ENCODE results near the gene ACSL3.

Gene ACSL3

DNA sequence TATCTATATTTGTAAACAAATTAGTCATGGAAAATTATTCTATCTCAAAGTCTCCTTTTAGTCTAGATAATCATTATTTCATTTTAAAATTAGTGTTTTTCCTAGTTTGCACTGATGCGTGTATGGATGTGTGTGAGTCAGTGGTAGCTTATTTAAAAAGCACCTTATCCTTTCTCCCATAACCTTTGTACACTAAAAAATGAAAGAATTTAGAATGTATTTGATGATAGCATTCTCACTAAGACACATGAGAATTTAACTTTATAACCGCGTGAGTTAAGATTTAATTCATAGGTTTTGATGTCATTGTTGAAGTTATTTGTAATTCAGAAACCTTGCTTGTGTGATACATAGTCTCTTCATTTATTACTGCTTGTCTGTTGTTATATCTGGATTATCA is 81.7 kb downstream of the ACSL3 start:
- no peak for DNase-seq (ENCODE audit: low read depth in 2 of 2)

DNA sequence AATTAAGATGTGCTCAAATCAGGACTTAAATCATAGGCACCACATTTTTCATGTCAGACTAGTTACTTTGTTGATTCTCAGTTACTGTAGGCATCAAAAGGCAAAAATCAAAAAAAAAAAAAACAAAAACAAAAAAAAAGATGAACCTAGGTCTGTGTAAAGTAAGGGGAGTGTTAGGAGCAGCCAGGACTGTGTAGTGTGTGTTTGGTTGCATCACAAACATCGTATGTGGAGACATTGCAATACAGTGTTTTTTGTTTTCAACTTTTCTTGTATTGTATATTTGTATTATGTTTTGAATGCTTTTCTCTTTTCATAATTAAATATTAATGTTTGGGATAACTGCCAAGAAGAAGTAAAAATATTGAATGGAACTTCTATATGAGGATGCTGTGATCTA is 82.1 kb downstream of the ACSL3 start:
- DNase-seq (ENCODE audit: low read depth in 2 of 2): no peak

DNA sequence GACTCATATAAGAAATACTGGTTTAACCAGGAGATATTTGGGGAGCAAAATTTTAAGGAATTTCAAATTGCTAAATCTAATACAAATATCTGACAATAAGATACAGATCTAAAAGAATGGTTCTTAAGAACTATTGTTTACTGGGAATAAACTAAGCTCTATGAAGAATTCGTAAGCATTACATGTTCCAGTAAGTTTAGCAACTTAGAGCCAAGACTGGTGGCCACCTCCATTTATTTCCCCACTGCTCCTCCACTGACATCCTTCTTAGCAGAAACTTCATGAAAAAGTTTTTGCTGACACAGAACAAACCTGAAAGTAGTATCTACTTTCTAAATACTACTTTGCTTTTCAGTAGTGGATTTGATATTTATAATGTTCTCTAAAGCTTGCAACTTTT is 83.0 kb downstream of the ACSL3 start:
- no peak for DNase-seq (ENCODE audit: low read depth in 2 of 2)

DNA sequence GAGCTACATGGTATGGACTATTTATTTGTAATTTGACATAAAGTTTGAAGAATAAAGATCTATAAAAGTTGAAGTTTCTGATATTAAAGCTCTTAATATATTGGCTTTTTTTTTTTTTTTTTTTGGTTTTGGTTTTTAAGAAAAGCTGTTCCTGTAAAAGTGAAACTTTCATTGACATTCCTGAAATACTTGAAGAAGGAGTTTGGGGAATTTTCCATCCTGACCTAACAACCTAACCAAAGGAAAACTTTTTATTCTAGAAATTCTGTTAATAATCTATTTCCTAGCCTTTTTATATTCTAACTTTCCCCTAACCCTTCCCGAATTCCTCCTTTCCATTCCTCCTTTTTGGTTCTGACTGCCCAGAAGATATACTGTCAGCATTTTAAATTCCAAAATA is 83.7 kb downstream of the ACSL3 start:
- DNase-seq (ENCODE audit: low read depth in 2 of 2): no peak

DNA sequence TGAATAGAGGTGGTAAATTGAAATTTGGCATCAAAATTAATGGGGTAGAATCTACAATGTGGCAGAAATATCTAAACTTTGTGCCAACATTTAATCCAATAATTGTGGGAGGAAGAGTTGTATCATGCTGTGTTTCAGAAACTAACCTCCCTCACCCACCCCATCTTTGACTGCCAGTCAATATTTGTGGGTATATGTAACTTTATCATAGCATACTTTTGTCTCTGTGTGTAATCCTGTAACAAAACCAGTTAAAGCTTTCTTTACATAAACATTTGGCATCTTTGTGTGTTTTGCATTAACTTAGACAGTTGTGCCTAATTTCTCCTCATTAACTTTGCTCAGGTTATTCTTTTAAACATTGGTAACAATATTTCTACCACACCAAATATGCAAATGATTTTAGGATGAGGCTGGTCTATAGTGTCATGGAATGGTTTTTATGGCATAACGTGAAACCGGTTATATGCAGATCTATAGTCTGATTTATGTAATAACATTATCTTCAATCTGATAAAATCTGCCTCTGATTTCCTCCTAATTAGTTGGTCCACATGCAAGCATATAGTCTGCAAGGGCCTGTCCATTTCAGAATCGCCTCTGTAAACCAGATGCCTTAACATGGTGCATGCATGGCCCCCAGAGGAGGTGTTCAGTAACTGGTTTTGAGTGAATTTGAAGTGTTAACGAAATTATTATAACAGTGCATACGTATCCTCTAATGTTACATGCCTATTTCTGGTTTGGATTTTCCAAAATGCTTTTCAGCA is 84.3 kb downstream of the ACSL3 start:
- no peak for DNase-seq (ENCODE audit: low read depth in 2 of 2)

DNA sequence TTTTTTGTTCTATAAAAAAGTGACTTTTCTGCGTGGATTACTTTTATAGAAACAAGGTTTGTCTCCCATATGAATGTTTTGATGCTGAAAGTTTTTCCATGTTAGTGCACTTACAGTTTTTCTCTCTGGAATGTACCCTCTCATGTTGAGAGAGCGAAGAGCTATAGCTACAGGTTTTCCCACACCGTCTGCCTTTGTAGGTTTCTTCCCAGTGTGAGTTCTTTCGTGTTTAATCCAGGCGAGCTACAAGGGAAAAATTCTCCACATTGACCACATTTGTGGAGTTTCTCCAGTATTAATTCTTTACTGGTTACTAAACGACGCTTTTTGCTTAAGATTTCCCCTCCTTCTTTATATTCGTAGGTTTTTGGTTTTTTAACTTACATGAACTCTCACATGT is 85.1 kb downstream of the ACSL3 start:
- no peak for DNase-seq (ENCODE audit: low read depth in 2 of 2)

DNA sequence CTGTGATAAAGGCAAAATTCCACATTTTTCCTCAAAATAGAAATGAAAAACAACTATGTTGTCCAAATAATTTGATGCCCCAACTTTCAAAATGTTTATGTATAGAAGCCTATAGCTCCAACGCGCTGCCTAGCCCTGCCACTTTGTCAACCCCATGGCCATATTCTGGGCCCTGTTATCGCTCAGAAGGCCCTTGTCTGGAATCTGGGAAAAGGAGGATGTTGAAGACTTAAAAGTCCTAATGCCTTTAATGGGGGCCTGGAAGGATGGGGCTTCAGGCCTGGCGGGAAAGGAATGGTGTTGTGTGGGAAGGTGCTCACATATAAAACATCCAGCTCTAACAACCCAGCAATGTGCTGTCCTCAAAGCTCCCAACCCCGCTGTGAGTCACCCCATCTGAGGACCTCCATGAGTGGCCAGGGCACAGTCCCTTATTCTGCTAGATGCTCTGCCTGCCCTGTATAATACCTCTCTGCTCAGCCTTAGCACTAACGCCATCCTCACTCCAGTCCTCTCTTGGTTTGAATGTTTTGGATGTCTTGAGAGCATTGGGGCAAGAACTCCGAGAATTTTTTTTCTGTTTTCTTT is 86.0 kb downstream of the ACSL3 start:
- DNase-seq (ENCODE audit: low read depth in 2 of 2): no peak

DNA sequence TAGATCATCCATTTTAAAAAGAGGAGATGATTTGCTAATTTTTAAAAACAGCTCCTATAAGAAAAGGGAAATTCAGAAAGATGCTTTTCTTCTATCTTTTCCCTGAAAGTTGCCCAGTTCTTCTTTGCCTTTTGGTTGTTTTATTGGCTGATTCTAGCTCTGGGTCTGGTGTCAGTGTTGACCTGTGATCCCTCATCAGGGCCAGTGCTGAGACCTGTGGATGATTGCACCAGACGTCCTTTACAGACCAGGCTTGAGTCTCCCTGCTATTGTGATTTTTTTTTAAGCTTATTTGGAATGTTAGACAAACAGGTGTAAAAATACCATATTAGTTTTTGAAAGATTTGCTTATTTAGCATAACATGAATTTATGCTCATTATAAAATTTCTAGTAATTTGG is 88.2 kb downstream of the ACSL3 start:
- DNase-seq (ENCODE audit: low read depth in 2 of 2): no peak

DNA sequence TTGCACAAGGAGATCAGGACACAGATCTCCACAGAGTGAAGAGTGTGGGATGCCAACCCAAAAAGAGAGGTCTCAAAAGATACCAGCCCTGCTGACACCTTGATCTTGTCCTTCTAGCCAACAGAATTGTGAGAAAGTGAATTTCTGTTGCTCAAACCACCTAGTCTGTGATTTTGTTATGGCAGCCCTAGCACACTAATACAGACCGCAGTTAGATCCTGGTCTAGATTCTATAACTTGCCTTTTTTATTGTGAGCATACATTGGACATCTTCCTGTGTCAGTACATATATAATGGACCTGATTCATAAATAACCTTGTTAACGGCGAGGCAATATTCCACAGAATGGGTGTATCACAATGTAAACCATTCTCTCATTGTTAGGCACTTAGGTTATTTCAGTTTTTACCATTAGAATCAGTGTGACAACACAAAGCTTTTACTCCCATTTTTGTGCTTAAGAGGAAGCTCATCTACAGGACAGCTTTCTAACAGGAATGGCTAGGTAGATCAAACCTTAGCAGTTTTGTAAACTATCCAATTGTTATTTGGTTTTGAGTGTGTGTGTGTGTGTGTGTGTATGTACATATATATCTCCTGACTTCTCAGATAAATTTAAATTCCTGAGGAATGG is 89.0 kb downstream of the ACSL3 start:
- DNase-seq (ENCODE audit: low read depth in 2 of 2): no peak

DNA sequence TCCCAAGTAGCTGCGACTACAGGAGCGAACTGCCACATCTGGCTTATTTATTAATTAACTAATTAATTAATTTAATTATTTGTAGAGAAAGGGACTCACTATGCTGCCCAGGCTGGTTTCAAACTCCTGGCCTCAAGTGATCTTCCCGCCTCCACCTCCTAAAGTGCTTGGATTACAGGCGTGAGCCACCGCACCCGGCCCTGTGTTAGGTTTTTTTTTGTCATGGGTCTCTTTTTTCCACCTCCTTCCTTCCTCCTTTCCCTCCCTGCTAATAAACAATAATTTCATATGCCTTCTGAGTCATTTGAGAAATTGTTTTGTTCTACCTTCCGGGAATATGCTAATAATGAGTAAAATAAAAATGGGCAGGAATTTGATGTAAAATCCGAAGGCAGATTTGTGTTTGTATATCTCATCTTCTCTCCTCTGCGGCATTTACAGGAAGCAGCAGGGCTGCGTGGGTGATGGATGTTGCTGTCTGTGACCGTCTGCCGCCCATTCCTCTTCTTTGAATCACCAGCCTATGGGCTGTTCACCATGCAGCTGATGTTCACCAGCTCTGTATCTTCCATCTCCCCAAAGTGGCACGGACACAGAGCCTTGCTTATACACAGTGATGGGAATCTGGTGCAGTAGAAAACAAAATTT is 89.9 kb downstream of the ACSL3 start:
- DNase-seq (ENCODE audit: low read depth in 2 of 2): no peak

DNA sequence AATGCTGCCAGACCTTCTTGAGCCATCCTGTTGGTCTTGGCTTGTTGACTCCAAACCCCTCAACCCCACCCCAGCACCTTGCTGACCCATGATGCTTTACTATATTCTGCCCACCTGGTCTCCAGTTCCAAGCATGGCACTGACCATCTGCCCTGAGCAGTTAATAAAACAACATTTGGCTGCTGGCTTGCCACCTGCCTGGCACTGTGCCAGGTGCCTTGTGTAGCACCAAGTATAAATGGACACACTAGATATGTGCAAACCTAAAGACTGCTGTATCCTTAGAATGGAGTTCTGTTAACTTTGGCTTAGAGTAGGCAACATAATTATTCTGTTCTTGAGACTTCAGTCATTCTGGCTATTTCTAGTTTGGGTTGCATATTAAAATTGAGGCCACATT is 91.4 kb downstream of the ACSL3 start:
- no peak for DNase-seq (ENCODE audit: low read depth in 2 of 2)

DNA sequence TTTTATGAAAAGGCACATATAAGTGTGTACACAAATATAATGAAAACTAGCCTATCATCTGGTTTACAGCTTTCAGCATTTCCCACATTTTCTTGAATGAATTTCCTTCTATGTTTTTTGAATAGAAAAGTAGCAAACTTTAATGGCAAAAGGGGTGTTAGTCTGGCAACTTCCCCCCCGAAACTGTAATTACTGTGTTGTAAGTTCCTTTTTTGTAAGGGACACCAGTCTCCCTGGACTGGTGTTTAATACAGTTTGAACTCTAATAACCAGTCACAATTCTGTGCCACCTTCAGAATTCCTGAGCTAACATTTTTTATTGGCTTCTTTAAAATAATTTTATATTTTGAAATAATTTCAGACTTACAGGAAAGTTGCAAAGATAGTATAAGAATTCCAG is 94.2 kb downstream of the ACSL3 start:
- DNase-seq (ENCODE audit: low read depth in 2 of 2): no peak

DNA sequence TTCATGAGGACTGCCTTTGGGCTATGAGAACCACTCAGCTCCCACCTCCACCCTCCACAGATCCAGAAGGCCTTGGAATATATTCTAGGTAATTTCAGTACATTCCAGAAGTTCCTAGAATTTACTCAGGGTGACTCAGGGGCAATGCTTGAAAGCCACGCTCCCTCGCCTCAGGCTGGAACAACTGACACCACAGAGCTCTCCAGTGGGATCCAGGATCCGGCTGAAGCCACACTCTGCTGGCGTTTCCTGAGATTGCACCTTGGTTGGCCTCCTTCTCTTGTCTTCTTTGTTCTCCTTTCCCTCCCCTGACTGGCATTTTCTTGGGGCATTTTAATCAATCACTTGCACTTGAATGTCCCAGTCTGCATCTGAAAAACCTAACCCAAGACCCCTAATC is 98.5 kb downstream of the ACSL3 start:
- DNase-seq (ENCODE audit: low read depth in 2 of 2): no peak

DNA sequence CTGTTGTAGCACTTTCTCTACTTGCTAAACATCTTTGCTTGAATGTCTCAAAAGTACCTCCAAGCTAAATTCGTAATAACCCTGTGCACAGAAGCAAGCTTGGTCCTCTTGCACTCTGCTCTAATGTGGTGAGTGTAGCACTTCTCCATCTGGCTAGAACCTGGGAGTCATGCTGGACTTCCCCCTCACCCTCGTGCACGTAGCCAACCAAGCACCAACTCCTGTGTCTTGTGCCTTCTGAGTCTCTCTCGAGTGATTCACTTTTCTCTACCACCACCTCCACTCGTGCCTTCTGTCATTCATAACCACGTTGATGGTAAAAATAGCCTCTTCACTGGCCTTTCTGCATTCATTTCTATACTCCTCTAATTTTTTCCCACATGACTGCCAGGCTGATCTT is 99.3 kb downstream of the ACSL3 start:
- DNase-seq (ENCODE audit: low read depth in 2 of 2): no peak

DNA sequence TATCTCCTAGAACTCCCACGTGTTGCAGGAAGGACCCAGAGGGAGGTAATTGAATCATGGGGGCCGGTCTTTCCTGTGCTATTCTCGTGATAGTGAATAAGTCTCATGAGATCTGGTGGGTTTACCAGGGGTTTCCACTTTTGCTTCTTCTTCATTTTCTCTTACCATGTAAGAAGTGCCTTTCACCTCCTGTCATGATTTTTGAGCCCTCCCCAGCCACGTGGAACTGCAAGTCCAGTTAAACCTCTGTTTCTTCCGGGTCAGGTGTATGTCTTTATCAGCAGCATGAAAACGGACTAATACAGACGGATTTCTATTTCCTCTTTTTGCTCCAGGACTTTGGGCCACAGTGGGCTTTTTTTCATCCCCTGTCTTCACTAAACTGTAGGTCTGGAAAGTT is 102.8 kb downstream of the ACSL3 start:
- no peak for DNase-seq (ENCODE audit: low read depth in 2 of 2)

DNA sequence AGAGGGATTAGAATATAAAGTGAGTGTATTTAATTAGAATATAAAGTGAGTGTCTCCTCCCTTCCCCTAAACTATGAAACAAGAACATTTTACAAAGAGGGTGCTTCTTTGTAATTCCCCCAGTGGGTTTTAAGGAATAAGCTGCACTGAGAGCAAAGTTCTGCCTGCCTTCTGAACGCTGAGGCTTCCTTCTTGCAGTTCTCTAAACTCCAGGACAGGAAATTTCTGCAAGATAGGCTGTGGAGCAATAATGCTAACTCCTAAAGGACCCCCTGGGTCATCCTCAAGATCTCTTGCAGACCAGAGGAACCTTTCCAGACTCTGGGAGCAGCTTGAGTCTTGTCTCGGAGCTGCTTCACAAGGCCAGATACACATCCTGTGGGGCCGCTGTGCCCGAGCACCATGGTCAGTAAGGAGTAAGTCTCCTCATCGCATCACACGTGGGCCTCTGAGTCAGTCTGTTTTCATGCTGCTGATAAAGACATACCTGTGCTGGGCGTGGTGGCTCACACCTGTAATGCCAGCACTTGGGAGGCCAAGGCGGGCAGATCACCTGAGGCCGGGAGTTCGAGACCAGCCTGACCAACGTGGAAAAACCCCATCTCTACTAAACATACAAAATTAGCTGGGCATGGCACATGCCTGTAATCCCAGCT is 103.7 kb downstream of the ACSL3 start:
- no peak for DNase-seq (ENCODE audit: low read depth in 2 of 2)

DNA sequence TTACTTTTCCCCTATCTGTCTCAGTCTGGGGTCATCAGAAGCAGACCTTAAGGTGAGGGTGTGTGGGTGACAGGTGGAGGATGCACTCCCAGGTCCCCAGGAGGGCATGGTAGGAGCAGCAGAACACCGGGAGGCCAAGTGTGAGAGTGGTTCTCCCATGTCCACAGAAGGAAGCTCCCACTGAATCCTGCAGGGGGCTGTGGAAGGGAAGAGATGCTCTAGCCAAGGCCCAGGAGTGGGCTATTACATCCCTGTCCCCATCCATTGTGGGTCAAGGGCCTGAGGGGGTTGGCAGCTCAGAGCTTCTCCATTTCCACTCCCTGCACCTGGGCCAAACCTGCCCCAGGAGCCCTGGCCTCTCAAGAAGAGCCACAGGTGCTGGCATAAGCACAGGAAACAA is 104.7 kb downstream of the ACSL3 start:
- no peak for DNase-seq (ENCODE audit: low read depth in 2 of 2)

DNA sequence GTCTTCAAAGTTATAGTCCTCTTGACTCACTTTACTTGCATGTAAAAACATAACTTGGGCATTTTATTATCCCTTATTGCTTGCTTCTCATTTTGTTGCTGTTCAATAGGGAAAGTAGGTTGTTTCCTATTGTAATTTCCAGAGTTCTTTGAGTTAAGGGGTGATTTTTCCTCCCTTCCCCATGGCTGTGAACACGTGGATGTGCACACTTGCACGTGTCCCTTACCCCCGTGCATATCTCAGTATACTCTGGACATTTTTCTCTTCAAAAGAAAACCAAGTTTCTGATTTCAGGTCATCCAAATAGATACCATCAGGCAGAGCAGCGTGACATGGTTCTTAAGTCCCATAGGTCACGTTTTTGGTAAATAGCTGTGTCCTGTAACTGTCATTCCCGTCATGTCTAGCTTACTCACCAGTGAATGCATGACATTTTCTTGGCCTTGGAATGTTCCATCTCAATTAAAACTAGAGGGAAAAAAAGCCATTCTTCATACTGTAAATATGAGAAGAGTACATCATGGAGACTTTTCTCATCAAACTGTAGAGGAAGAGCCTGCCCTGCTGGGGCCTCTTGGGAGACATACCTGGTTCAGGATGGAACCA is 107.8 kb downstream of the ACSL3 start:
- DNase-seq (ENCODE audit: low read depth in 2 of 2): no peak

DNA sequence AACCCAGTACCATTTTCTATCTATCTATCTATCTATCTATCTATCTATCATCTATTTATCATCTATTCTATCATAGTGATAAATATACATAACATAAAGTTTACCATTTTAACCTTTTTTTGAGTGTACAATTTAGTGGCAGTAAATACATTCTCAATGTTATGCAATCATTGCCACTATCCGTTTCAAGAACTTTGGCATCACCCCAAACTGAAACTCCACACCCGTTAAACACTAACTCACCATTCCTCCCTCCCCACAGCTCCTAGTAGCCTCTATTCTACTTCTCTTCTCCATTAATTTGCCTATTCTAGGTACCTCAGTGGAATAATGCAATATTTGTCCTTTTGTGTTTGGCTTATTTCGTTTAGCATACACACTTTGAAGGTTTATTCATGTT is 108.7 kb downstream of the ACSL3 start:
- DNase-seq (ENCODE audit: low read depth in 2 of 2): no peak

DNA sequence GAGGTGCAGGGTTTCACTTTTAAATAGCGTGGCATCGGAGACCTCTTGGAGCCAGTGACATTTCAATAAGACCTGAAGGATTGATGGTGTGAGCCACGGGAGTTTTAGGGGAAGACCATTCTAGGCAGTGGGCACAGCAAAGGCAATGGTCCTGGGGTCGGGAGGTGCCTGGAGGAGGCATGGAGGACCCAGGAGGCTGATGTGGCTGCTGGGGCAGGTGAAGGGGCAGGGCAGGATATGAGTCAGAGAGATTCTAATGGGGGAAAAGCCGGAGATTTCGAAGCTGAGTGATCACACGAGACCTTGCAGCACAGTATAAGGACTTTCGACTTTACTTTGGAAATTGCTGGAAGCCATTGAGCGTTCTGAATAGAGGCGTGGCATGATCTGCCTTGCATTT is 111.6 kb downstream of the ACSL3 start:
- DNase-seq (ENCODE audit: low read depth in 2 of 2): no peak

DNA sequence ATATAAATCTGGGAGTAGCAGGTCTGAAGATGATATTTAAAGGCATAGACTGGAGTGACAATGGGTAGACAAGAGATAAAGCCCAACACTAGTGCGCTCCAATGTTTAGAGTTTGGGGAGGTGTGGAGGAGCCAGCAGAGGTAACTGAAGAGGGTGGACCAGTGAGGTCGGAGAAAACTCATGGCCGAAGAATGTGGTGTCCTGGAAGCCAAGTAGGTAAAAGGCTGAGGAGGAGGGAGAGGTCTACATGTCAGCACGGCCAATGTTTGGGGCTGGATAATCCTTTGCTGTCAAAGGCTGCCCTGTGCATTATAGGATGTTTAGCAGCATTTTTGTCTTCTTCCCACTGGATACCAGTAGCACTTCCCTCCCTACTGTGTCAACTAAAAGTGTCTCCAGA is 112.4 kb downstream of the ACSL3 start:
- no peak for DNase-seq (ENCODE audit: low read depth in 2 of 2)

DNA sequence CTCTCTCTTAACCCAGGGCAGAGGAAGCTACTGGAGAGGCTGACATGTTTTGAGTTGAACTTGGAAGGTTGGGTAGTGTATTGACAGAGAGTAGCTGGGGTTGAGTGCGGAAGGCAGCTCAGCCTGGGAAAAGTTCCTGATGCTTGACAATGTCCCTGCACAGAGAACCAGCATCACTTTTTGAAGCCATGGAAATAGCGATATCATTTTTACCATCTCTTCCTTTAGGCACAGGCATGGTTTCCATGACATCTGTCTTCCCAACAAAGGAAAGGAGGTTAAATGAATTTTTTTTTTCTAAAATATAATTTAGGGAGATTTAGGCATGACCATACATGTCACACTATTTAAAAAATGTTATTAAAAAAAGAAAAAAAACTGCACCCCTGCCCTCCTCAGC is 112.9 kb downstream of the ACSL3 start:
- DNase-seq (ENCODE audit: low read depth in 2 of 2): no peak
